ENCODE results near the gene RNASEH1.
"Not testable (repeated sequence)": the region's sequence is repeated elsewhere in the genome, so short reads cannot be mapped to it uniquely, and the experiment has no call there.

Gene RNASEH1

DNA sequence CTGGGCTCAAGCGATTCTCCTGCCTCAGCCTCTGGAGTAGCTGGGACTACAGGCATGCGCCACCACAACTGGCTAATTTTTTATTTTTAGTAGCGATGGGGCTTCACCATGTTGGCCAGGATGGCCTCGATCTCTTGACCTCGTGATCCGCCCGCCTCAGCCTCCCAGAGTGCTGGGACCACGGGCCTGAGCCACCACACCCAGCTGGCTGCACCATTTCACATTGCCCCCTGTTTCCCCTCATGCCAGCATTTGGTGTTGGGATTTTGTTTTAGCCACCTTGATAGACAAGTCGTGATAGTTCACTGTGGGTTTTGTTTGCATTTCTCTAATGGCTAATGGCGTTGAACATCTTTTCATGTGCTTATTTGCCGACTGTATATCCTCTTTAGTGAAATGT, 31.0 kb upstream of the RNASEH1 start:
- DNase-seq (ENCODE audit: low spot score) = no peak

DNA sequence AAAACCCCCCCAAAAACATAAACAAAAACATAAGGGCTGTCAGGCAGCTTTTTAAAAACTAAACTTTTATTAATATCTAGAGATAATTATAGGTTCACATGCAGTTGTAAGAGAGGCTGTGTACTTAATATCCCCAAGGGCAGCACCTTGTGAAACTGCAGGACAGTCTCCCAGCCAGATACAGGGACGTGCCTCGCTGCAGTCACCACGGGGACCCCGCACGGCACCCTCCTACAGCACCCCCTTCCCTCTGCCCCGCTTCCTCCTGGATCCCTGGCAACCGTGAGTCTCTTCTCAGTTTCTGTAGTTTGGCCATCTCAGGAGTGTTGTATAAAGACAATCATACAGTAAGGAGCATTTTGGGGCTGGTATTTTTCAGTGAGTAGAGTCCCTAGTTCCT, 30.0 kb upstream of the RNASEH1 start:
- no peak for DNase-seq (ENCODE audit: low spot score)

DNA sequence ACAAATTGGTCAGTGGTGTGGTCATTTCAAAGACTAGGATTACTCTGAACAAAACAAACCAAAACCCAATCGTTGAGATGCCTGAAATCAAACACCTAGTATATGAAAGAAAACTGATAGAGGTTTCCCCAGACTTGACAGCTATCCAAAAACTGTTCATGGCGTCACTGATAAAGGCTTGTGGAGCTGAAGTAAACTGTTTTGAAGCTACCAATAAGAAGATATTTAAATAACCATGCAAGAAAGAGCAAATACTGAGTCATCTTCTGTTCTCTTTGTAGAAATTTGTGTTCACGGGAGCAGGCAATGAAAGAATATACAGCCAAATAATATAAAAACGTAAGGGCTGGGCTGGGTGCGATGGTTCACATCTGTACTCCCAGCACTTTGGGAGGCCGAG, 29.3 kb upstream of the RNASEH1 start:
- DNase-seq (ENCODE audit: low spot score) = no peak

GRCh38 chr2:3587021-3587420, 28.9 kb upstream of the RNASEH1 start:
- DNase-seq (ENCODE audit: low spot score) = no peak

DNA sequence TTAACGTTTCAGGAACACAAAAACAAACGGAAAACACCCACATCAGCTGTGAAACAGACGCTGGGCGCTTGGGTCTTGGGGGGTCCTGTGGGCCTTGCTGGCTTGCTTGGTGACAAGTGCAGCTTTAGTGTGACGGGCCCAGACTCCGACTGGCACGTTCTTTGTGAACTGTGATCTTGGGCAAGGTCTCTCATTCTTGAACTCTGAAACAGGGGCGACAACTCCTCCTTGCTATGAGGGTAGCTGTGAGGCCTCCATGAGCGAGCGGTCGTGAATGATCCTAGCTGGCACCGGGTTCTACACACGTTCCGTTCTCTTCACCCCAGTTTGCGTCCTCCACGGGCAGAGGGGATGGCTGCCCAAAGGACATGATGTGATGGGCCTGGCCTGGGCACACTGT, 28.1 kb upstream of the RNASEH1 start:
- no peak for DNase-seq (ENCODE audit: low spot score)

GRCh38 chr2:3585261-3586109, 27.4 kb upstream of the RNASEH1 start:
- no peak for DNase-seq (ENCODE audit: low spot score)

DNA sequence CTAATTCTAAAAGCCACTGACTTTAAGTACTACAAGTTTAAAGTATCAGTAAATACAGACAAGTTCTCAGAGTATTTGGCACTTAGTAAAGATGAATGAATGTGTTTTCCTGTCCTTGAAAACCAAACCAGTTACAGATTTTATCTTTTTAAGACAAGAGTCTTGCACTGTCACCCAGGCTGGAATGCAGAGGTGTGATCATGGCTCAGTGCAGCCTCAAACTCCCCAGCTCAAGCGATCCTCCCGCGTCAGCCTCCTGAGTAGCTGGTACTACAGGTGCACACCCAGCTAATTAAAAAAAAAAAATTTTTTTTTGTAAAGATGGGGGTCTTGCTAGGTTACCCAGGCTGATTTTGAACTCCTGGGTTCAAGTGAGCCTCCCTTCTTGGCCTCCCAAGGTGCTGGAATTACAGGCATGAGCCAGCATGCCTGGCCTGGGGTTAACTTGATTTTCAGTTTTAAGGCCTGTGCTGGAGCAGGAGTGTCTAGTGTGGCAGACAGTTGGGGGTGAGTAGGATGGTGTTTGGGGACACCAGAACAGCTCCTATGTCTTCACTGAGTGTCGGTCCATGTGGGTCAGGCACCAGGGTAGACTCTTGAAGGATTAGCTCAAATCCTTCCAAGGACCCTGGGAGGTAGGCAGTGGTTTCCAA, 26.6 kb upstream of the RNASEH1 start:
- no peak for DNase-seq (ENCODE audit: low spot score)

GRCh38 chr2:3584076-3584475, 25.9 kb upstream of the RNASEH1 start:
- no peak for DNase-seq (ENCODE audit: low spot score)

DNA sequence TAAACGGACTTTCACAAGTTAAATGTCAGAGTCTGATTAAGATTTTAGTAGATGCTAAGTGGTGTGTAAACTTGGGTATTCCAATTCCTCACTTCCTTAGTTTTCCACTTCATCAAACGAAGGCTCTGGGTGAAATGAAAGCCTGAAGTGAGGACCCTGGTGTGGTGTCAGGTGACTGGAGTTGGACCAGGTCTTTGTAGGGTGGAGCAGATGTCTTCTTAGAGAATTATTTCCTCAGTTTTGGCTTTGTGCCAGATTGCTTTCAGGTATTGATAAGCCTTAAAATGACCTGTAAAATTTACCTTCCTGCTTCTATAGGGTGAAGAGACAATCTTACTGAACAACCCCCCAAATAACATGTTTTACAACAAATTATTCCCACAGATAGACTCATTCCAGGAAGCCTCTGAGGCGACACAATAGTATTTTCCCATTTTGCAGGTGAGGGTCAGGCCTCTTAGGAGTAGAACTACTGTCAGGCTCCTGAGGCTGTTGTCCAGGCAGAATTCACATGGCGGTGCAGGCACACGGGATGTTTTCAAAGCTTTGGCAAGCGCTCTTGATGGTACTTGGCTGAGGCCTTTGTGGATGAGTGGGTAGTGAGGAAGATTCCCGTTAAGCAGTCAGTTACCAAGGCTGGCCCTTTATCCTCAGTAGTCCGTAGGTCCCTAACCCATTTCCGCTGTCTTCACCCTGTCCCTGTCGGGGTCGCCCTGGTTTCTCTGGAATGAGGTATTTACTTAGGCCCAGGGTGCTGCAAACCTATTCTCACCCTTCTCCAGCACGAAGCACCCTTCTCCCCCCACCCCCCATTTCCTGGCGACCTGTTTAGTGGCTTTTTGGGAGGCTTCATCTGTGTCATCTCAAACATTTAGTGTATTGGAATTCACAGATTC, 23.5 kb upstream of the RNASEH1 start:
- DNase-seq (ENCODE audit: low spot score) = no peak

- DNase-seq (ENCODE audit: low spot score) = no peak
These were observed 22.3 kb upstream of the RNASEH1 start for GRCh38 chr2:3580449-3580848.

DNA sequence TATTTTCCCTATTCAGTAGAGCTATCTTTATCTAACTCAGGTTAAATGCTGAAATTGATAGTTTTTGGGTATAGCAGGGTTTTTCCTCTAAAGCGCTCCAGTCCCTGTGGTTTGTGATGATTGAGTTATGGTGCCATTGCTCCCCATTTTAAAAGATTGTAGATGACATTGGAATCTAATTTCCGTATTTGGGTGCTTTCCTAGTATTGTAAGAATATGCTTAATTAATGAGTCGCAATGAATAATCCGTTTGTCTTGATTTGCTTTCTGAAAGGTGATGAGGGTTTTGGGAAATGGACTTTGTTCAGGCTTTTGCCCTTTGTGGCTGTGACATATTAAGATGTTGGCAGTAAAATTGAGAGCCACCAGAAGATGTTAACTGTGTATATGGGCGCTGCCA, 20.9 kb upstream of the RNASEH1 start:
- DNase-seq (ENCODE audit: low spot score) = no peak

GRCh38 chr2:3576263-3576630, 18.1 kb upstream of the RNASEH1 start:
- not testable (repeated sequence) for DNase-seq (ENCODE audit: low spot score)

DNA sequence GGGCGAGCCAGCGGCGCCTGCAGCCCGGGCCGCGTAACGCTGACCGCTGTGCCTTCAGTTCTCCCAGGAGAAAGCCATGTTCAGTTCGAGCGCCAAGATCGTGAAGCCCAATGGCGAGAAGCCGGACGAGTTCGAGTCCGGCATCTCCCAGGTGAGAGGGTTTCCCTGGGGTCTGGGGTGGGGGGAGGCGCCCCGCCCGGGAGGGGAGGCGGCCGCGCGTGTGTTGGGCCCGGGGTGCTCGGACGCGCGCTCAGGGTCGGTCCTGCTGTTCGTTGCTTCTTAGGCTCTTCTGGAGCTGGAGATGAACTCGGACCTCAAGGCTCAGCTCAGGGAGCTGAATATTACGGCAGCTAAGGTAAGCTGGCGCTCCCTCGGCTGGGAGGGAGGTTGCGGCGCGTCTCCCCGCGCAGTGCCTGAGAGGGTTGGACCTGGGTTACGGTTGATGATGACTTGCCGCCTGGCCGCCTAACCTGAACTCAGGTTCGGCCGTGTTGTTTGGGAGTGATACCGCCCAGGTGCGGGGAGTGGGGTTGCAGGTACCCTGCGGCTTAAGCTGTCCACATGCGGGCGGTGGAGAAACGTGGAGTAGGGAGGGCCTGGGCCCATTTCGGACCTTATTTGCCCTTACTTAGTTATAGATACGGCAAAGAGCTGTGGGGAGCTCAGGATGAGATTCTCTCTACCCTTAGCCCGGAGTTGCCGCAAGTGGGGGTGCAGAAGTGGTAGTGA, 17.6 kb upstream of the RNASEH1 start:
- DNase-seq (ENCODE audit: low spot score) = peak; percentile 39

DNA sequence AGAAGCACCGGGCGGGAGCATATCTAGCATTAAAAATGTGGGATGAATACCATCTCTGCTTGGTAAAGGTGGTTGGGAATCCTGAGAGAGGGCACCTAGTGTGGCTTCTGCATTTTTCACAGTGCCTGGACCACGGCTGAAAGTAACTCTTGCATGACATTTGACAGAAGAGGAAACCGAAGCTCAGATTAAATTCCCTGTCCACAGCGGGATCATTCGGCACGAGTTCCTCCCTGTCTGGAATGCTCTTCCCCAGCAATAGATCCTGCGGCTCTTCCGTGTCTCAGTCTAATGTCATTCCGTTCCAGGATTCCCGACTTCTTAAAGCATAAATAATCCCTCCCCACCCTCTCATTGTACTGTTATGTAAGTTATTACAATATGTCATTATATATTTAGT, 16.0 kb upstream of the RNASEH1 start:
- DNase-seq (ENCODE audit: low spot score) = no peak

DNA sequence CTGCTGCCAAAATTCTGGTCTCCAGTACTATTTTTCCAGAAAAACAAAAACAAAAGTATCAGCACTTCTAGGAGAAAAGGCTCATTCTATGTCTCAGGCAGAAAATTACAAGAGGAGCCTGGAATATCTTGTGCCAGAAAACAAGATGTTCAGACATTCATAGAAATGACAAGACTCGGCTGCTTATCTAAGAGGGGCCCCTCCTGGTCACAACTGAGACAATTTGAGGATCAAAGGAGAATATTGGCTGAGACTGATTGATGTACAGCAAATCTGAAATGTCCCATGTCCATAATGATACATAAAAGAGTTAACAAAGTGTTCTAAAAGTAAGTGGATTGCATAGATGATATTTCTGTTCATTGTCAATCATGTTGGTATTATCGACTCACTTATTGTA, 14.5 kb upstream of the RNASEH1 start:
- no peak for DNase-seq (ENCODE audit: low spot score)

- no peak for DNase-seq (ENCODE audit: low spot score)
These were observed 13.2 kb upstream of the RNASEH1 start for GRCh38 chr2:3571284-3571683.

DNA sequence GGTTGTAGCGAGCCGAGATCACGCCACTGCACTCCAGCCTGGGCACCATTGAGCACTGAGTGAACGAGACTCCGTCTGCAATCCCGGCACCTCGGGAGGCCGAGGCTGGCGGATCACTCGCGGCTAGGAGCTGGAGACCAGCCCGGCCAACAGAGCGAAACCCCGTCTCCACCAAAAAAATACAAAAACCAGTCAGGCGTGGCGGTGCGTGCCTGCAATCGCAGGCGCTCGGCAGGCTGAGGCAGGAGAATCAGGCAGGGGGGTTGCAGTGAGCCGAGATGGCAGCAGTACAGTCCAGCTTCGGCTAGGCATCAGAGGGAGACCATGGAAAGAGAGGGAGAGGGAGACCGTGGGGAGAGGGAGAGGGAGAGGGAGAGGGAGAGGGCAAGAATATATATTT, 11.5 kb upstream of the RNASEH1 start:
- DNase-seq (ENCODE audit: low spot score) = not testable (repeated sequence)

- DNase-seq (ENCODE audit: low spot score) = no peak
These were observed 8.7 kb upstream of the RNASEH1 start for GRCh38 chr2:3566806-3567205.

DNA sequence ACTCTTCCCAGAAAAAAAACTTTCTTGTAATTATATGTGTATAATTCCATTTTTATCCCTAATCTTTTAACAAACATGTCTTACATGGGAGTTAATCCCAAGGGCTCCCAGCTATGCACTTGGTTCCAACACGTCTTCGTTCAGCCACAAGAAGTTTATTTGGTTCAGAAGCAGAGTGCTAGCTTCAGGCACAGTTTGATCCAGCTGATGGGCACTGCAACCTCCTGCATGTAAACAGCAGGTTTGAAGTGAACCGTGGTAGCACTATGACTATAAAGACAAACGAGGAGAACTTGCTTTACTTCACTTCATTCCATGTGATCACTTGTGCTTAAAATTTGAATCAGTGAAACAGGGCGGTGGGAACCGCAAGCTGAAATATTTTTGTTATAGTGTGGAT, 7.0 kb upstream of the RNASEH1 start:
- no peak for DNase-seq (ENCODE audit: low spot score)

DNA sequence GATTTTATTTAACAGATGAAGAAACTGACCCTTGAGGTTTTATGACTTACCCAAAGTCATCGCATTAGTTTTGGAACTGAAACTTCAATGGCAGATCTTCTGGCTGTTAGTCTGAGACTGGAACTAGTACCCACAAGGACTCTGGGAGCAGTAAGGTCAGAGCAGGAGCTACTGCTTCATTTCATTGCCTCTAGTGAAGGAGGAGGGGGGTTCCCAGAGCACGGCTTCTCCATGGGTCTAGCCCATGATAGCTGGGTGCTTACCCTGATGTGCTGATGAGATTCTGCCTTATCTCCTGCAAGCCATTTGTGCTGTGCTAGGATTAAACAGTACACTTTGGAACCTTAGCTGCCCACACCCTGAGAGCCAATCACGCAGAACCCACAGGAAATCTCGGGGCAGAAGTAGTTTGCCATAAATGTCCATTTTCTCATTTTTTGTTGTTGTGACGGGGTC, 5.4 kb upstream of the RNASEH1 start:
- no peak for DNase-seq (ENCODE audit: low spot score)

- peak; percentile 15 for DNase-seq (ENCODE audit: low spot score)
These were observed 411 bp downstream of the RNASEH1 start for GRCh38 chr2:3557639-3558204.

DNA sequence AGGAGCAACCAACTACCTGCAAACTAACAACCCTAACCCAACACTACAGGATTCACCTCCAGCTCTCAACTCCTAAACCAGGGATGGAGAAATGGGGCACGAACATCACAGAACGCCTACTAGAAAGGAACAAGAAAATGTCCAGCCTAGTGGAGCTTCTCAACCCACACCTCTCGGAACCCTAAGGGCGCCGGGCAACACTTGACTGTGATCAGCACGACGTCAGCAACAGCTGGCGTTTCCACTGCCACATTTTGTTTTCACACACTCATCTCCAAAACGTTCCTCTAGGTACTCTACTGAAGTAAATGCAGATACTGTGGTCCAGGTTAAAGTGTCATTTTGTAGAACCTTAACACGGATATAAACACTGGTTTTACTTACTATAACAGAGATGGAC, 4.2 kb downstream of the RNASEH1 start:
- no peak for DNase-seq (ENCODE audit: low spot score)

Measured in kidney tubule cell (primary cell).